HUDEP-2 (cell line): ENCODE results near the gene LGALS9C.
"Not testable (repeated sequence)": the region's sequence is repeated elsewhere in the genome, so short reads cannot be mapped to it uniquely, and the experiment has no call there.

Source experiments
- DNase-seq, 76 experiments: peaks; one replicate each; lab custom pipeline; 2025; ENCODE audit not compliant: unreplicated experiment in 76 of 76; lab: John Stamatoyannopoulos, UW

The LGALS9C gene

GRCh38 chr17:18528435-18528834 lies 51.8 kb downstream of the LGALS9C start:
- not testable (repeated sequence) for DNase-seq

DNA sequence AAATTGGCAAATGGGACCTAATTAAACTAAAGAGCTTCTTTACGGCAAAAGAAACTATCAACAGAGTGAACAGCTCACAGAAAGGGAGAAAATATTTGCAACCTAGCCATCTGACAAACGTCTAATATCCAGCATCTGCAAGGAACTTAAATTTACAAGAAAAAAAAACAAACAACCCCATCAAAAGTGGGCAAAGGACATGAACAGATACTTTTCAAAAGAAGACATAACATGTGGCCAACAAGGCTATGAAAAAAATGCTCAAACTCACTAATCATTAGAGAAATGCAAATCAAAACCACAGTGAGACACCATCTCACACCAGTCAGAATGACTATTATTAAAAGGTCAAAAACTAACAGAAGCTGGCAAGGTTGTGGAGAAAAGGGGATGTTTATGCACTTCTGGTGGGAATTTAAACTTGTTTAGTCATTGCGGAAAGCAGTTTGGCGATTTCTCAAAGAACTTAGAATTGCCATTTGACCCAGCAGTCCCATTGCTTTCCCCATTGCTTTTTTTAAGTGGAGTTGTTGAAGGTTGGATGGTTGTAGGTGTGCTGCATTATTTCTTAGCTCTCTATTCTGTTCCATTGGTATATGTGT lies 52.4 kb downstream of the LGALS9C start:
- DNase-seq, result not testable (repeated sequence)

DNA sequence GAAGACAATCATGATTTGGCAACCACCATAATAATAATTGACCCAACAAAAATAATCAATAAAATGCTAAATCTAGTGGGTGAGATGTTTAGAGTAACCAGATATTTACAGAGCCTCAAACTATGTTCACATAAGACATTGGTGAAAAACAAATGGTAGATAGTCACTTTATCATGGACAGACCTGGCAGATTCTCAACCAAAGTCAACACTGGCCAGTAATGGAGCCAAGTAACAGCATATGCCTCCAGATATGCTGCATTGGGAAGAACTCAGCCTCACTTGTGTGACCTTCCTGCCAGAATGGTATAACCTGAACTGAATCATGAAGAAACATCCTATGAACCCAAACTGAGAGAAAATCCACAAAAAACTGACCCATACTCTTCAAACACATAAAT lies 53.8 kb downstream of the LGALS9C start:
- DNase-seq, result not testable (repeated sequence)

- DNase-seq, result not testable (repeated sequence)
Observed at GRCh38 chr17:18542234-18542633, 65.6 kb downstream of the LGALS9C start.

GRCh38 chr17:18542907-18543306 lies 66.3 kb downstream of the LGALS9C start:
- DNase-seq, result not testable (repeated sequence)
